ENCODE results near the gene KANSL1.

- TF ChIP-seq CTCF (IDR thresholded peaks at IDR 0.05; ENCODE audit: low read length) (no peak), EZH2 (optimal IDR thresholded peaks at IDR 0.05; ENCODE audit: low read depth, low read length) (no peak), EZH2phosphoT487 (IDR thresholded peaks at IDR 0.05; ENCODE audit: low read length) (no peak)
Observed at GRCh38 chr17:46086821-46087220, 106.4 kb downstream of the KANSL1 start.
